HepG2 (cell line): Measurements from ENCODE around the gene ERBB4.

ENCODE experiments used
- EED ChIP-seq: sonication (generic); formaldehyde crosslinking; IDR thresholded peaks from 2 replicates; pipeline ENCODE4 v1.5.0; 2020; ENCODE audit warnings: mild to moderate bottlenecking, missing genetic modification reagents
- EZH2 ChIP-seq: conservative IDR thresholded peaks from 2 replicates; pipeline ENCODE4 v1.6.1; 2012; ENCODE audit warnings: mild to moderate bottlenecking, low read depth, low read length, moderate library complexity
- HDAC6 ChIP-seq: fragments of 200-600 bp; sonication (generic); IDR thresholded peaks from 2 replicates; pipeline ENCODE4 v1.7.0; 2017; ENCODE audit warnings: mild to moderate bottlenecking, antibody characterized with exemption, low read length, low read depth
- KLF13 ChIP-seq: sonication (generic); formaldehyde crosslinking; IDR thresholded peaks from 2 replicates; pipeline ENCODE4 v1.4.0; 2020; ENCODE audit warnings: mild to moderate bottlenecking, missing genetic modification reagents
- POLR2A ChIP-seq, 2 experiments: IDR thresholded peaks; 2 replicates each; pipeline ENCODE4 v1.6.1; 2011; ENCODE audit warnings: low read depth in 2 of 2, low read length in 2 of 2, mild to moderate bottlenecking in 1 of 2, moderate library complexity in 1 of 2; ENCODE audit not compliant: insufficient read depth in 1 of 2
- POLR2AphosphoS2 ChIP-seq: IDR thresholded peaks from 2 replicates; pipeline ENCODE4 v1.6.1; 2011; ENCODE audit warnings: low read depth, low read length, improper control_type of control experiment
- TCF12 ChIP-seq, 2 experiments: fragments of 450-650 bp in 1 of 2; sonication (generic) in 1 of 2; formaldehyde crosslinking in 1 of 2; IDR thresholded peaks; 2 replicates each; pipeline versions ENCODE4 v1.6.1 to v1.8.0; 2017 to 2022; ENCODE audit warnings: antibody characterized with exemption in 1 of 2, mild to moderate bottlenecking in 1 of 2, missing genetic modification reagents in 1 of 2, moderate library complexity in 1 of 2
- YY1 ChIP-seq: IDR thresholded peaks from 2 replicates; pipeline ENCODE4 v1.6.1; 2011; ENCODE audit warnings: low read length, low read depth, moderate library complexity, mild to moderate bottlenecking; ENCODE audit not compliant: insufficient read depth, insufficient replicate concordance
- ZFYVE20 ChIP-seq: sonication (generic); formaldehyde crosslinking; IDR thresholded peaks from 2 replicates; pipeline ENCODE4 v1.8.0; 2023; ENCODE audit warnings: low read depth, mild to moderate bottlenecking, moderate library complexity, missing genetic modification reagents, borderline replicate concordance
- ZNF816 ChIP-seq: sonication (generic); formaldehyde crosslinking; IDR thresholded peaks from 2 replicates; pipeline ENCODE4 v1.8.0; 2022; ENCODE audit warnings: missing genetic modification reagents, mild to moderate bottlenecking, borderline replicate concordance
- TF ChIP-seq, protein P1 (sequence below): sonication (generic); formaldehyde crosslinking; IDR thresholded peaks from 2 replicates; pipeline ENCODE4 v1.5.0; 2020; ENCODE audit warnings: mild to moderate bottlenecking, missing genetic modification reagents, moderate library complexity
- TF ChIP-seq, protein P2 (sequence below): IDR thresholded peaks from 2 replicates; pipeline ENCODE4 v1.6.1; 2012; ENCODE audit warnings: inconsistent platforms

DNA sequence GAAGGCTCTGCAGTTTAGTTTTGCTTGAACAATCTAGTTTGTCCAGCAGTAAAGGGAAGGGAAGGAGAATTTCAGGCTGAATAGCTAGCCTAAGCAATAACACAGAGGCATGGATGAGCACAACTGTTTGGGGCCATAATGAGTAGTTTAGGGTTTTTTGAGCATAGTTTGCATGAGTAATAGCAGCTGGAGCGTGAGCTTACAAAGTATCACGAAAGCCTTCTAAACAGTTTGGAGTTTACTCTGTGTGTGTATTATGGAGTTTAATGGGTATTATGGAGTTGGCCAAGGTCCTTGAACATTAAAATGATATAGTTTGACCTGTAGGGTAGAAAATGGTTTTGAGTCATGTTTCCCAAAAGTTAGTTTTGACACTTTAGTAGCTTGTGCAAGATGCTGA is 782.3 kb downstream of the ERBB4 start:
- TF ChIP-seq, protein P1, sequence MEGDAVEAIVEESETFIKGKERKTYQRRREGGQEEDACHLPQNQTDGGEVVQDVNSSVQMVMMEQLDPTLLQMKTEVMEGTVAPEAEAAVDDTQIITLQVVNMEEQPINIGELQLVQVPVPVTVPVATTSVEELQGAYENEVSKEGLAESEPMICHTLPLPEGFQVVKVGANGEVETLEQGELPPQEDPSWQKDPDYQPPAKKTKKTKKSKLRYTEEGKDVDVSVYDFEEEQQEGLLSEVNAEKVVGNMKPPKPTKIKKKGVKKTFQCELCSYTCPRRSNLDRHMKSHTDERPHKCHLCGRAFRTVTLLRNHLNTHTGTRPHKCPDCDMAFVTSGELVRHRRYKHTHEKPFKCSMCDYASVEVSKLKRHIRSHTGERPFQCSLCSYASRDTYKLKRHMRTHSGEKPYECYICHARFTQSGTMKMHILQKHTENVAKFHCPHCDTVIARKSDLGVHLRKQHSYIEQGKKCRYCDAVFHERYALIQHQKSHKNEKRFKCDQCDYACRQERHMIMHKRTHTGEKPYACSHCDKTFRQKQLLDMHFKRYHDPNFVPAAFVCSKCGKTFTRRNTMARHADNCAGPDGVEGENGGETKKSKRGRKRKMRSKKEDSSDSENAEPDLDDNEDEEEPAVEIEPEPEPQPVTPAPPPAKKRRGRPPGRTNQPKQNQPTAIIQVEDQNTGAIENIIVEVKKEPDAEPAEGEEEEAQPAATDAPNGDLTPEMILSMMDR (CRISPR knock-in tag) = no peak
- no peak for TF ChIP-seq POLR2AphosphoS2
- TF ChIP-seq YY1 = no peak
- TF ChIP-seq TCF12 (IDR thresholded peaks at IDR 0.05) = no peak
- TF ChIP-seq TCF12 (CRISPR knock-in tag; IDR thresholded peaks at IDR 0.05) = no peak
- TF ChIP-seq KLF13 (CRISPR knock-in tag) = no peak
- no peak for TF ChIP-seq EED (CRISPR knock-in tag)
- TF ChIP-seq ZFYVE20 (CRISPR knock-in tag) = no peak
- no peak for TF ChIP-seq HDAC6
- TF ChIP-seq ZNF816 (CRISPR knock-in tag) = no peak
- no peak for TF ChIP-seq POLR2A (IDR thresholded peaks at IDR 0.05; ENCODE audit: insufficient read depth in 1 of 2, low read depth in 2 of 2, low read length in 2 of 2)
- no peak for TF ChIP-seq EZH2
- TF ChIP-seq, protein P2, sequence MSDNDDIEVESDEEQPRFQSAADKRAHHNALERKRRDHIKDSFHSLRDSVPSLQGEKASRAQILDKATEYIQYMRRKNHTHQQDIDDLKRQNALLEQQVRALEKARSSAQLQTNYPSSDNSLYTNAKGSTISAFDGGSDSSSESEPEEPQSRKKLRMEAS = no peak
